GM18951 (cell line): ENCODE measurements around the gene ZBTB46.
A peak's percentile ranks its signal among the peaks of the same experiment; 100 is the strongest.

ENCODE experiments used
- POLR2A ChIP-seq: IDR thresholded peaks from 4 replicates; pipeline ENCODE4 v1.6.1; 2011; ENCODE audit warnings: mild to moderate bottlenecking; ENCODE audit not compliant: insufficient read length, insufficient read depth; ENCODE audit errors: extremely low read depth
- in situ Hi-C: fragments of 300-500 bp; cut with MboI; formaldehyde crosslinking; loops from one replicate; pipeline ENCODE4 v1.12.0; 2022; ENCODE audit warnings: low sequenced_read_pairs, mixed read lengths, inconsistent platforms; ENCODE audit not compliant: unreplicated experiment

The ZBTB46 gene

GRCh38 chr20:63700199-63701050 is 130.6 kb downstream of the ZBTB46 start:
- in situ Hi-C loops: no loop called here
- TF ChIP-seq POLR2A: no peak

- peak; percentile 11 for TF ChIP-seq POLR2A
- in situ Hi-C loops: no loop called here
These were observed 131.4 kb downstream of the ZBTB46 start for GRCh38 chr20:63699466-63700198.

GRCh38 chr20:63698739-63699465 is 132.2 kb downstream of the ZBTB46 start:
- in situ Hi-C loops: no loop called here

GRCh38 chr20:63697868-63698545 is 133.1 kb downstream of the ZBTB46 start:
- in situ Hi-C loops: no loop called here
- no peak for TF ChIP-seq POLR2A

More at GRCh38 chr20:63698739-63699465, 132.2 kb downstream of the ZBTB46 start:
- TF ChIP-seq POLR2A: no peak

- no peak for TF ChIP-seq POLR2A
- in situ Hi-C loops: no loop called here
These were observed 133.7 kb downstream of the ZBTB46 start for GRCh38 chr20:63697357-63697867.

- in situ Hi-C loops: no loop called here
- TF ChIP-seq POLR2A: peak; percentile 3
These were observed 134.3 kb downstream of the ZBTB46 start, which contains the start of gene TNFRSF6B for GRCh38 chr20:63696628-63697356. Gene TNFRSF6B, plus strand, starts transcription at chr20:63696652. Its CDS starts 116 bp downstream, at chr20:63696768.

GRCh38 chr20:63696306-63696627 is 134.8 kb downstream of the ZBTB46 start:
- in situ Hi-C loops: no loop called here
- TF ChIP-seq POLR2A: no peak

- TF ChIP-seq POLR2A: no peak
- in situ Hi-C loops: no loop called here
These were observed 135.4 kb downstream of the ZBTB46 start for GRCh38 chr20:63695424-63696305.

- in situ Hi-C loops: no loop called here
- TF ChIP-seq POLR2A: no peak
These were observed 136.3 kb downstream of the ZBTB46 start for GRCh38 chr20:63694584-63695423.
